ENCODE measurements around the gene LIG1. TPM values are rescaled to one million over a fixed set of nuclear protein-coding genes. Genes with fewer than 3 reads are reported as not detected.
A peak's percentile ranks its signal among the peaks of the same experiment; 100 is the strongest.

The LIG1 gene
- total and polyA plus RNA-seq, 7 donors: 2.6 to 5.2 (median 3.3) TPM

GRCh38 chr19:48210005-48210404, 39.9 kb upstream of the LIG1 start:
- intact Hi-C loops (cut with DNase I): no loop called here
- H3K4me1 ChIP-seq: peaks cover 1% of the 10 kb centered on the region
- H3K27ac ChIP-seq: peak overlapping the region; percentile 27
- TF ChIP-seq, protein P1, sequence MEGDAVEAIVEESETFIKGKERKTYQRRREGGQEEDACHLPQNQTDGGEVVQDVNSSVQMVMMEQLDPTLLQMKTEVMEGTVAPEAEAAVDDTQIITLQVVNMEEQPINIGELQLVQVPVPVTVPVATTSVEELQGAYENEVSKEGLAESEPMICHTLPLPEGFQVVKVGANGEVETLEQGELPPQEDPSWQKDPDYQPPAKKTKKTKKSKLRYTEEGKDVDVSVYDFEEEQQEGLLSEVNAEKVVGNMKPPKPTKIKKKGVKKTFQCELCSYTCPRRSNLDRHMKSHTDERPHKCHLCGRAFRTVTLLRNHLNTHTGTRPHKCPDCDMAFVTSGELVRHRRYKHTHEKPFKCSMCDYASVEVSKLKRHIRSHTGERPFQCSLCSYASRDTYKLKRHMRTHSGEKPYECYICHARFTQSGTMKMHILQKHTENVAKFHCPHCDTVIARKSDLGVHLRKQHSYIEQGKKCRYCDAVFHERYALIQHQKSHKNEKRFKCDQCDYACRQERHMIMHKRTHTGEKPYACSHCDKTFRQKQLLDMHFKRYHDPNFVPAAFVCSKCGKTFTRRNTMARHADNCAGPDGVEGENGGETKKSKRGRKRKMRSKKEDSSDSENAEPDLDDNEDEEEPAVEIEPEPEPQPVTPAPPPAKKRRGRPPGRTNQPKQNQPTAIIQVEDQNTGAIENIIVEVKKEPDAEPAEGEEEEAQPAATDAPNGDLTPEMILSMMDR (IDR thresholded peaks at IDR 0.05): no peak
- 72 to 78% (median 75%) methylated on average over 3 of the region's 3 CpGs for WGBS, 3 donors
- peaks cover 0 to 49% of the 10 kb centered on the region in 2 donors for H3K36me3 ChIP-seq (ENCODE audit: insufficient read depth in 1 of 2, low read depth in 1 of 2)
- ATAC-seq: no peak
- no peak overlapping the region for H3K4me3 ChIP-seq
- DNase-seq: no peak
- no peaks in the 10 kb centered on the region for H3K27me3 ChIP-seq (ENCODE audit: insufficient read depth in 3 of 3, low read length in 2 of 3)
- no peaks in the 10 kb centered on the region for H3K9me3 ChIP-seq

- H3K4me3 ChIP-seq: no peak overlapping the region
- no peak overlapping the region for H3K27ac ChIP-seq
- ATAC-seq (no peak), DNase-seq (no peak)
- intact Hi-C loops (cut with DNase I): loop anchor here in 1 of 2 donors (5.0 kb wide), 1 partner anchor 46 kb away; no protein-coding TSS in a partner anchor
- H3K27me3 ChIP-seq (ENCODE audit: insufficient read depth in 3 of 3, low read length in 2 of 3): no peaks in the 10 kb centered on the region
- TF ChIP-seq, protein P1 (IDR thresholded peaks at IDR 0.05): no peak
- peaks cover 0 to 15% of the 10 kb centered on the region in 2 donors for H3K36me3 ChIP-seq (ENCODE audit: insufficient read depth in 1 of 2, low read depth in 1 of 2)
- peaks cover 8% of the 10 kb centered on the region for H3K4me1 ChIP-seq
- H3K9me3 ChIP-seq: no peaks in the 10 kb centered on the region
- WGBS, 3 donors: 81 to 92% (median 91%) methylated on average over 9 of the region's 9 CpGs
These were observed 36.4 kb upstream of the LIG1 start for GRCh38 chr19:48206397-48207093.

DNA sequence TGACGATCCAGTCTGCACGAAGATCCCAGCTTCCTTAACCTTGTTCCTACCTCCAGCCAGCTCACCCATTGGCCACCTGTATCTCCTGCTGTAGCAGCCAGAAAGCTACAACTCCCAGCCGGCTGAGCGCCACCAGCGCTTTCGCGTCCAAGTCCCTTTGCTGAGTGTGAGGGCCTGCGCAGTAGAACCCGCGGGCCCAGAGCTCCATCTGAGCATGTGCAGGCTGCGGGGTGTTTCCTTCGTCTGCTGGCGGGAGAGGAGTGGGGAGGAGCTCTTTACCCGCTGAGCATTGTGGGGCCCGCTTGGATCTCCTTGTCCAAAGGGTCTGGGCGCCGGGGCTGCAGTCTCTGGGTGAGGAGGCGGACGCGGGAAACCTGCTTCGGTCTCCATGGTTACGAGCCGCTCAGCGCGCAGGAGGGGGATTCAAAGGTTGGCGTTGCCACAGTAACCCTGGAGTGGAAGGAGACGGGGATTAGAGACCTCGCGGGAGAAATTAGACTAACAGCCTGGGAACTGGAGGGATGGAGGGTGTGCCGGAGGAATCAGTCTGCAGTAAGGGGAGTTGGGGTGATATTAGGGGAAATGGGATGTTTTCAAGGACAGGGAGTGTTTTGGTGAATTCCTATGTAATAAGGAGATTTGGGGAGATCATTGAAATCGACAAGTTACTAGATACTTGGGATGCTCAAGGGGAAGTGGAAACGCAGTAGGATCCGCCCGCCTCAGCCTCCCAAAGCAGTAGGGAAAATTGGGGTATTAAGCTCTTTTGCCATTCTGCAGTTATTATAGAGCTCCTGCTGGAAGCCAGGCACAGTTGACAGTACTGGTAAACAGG, 33.9 kb upstream of the LIG1 start:
- H3K4me1 ChIP-seq: peaks cover 8% of the 10 kb centered on the region
- H3K4me3 ChIP-seq: peak overlapping the region; percentile 89
- no peaks in the 10 kb centered on the region for H3K9me3 ChIP-seq
- DNase-seq (peak; percentile 93 to 96), ATAC-seq (peak; percentile 99 to 100 (median 100))
- 0% methylated on average over 34 of the region's 34 CpGs for WGBS, 3 donors
- intact Hi-C loops (cut with DNase I): no loop called here
- H3K27ac ChIP-seq: peak overlapping the region; percentile 67
- no peaks in the 10 kb centered on the region for H3K27me3 ChIP-seq (ENCODE audit: insufficient read depth in 3 of 3, low read length in 2 of 3)
- H3K36me3 ChIP-seq (ENCODE audit: insufficient read depth in 1 of 2, low read depth in 1 of 2): no peaks in the 10 kb centered on the region
- TF ChIP-seq, protein P1 (IDR thresholded peaks at IDR 0.05): no peak

DNA sequence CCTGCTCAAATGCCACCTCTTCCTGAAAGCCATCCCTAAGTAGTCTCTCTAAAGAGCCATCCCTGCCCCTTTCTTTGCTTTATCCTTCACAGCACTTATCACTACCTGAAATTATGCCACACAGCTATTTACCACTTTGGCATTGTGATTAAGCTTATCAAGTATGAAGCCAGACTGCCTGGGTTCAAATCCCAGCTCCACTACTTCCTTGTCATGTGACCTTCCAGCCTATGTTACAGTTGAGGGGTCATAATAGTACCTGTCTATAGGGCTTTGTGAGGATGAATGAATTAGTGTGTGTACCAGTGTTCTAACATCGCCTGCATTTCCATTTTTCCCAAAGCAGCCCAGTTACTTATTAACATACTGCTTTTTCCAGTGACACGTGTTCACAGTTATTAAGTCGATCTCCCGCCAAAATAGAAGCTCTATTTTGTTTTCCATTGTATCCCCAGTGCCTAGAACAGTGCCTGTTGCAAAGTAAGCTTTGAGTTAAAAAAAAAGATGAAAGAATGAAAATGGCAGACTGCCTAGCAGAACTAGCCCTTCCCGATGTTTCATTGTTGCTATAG, 33.2 kb upstream of the LIG1 start:
- H3K27me3 ChIP-seq (ENCODE audit: insufficient read depth in 3 of 3, low read length in 2 of 3): no peaks in the 10 kb centered on the region
- H3K4me1 ChIP-seq: peaks cover 8% of the 10 kb centered on the region
- H3K9me3 ChIP-seq: no peaks in the 10 kb centered on the region
- DNase-seq (no peak), ATAC-seq (no peak)
- 17 to 22% (median 19%) methylated on average over 5 of the region's 5 CpGs for WGBS, 3 donors
- H3K27ac ChIP-seq: peak overlapping the region; percentile 67
- H3K36me3 ChIP-seq (ENCODE audit: insufficient read depth in 1 of 2, low read depth in 1 of 2): no peaks in the 10 kb centered on the region
- peak overlapping the region; percentile 89 for H3K4me3 ChIP-seq
- intact Hi-C loops (cut with DNase I): no loop called here
- TF ChIP-seq, protein P1 (IDR thresholded peaks at IDR 0.05): no peak

Data from psoas muscle (tissue), 8 donors.